ENCODE results near the gene RANBP3.

GRCh38 chr19:6003976-6004375, 26.0 kb upstream of the RANBP3 start:
- TF ChIP-seq EZH2 (IDR thresholded peaks at IDR 0.05; ENCODE audit: insufficient read depth, poor library complexity, severe bottlenecking) (no peak), EZH2phosphoT487 (IDR thresholded peaks at IDR 0.05; ENCODE audit: insufficient read depth, low read depth) (no peak)
